ENCODE results near the gene ARFGEF3.

ARFGEF3 gene

DNA sequence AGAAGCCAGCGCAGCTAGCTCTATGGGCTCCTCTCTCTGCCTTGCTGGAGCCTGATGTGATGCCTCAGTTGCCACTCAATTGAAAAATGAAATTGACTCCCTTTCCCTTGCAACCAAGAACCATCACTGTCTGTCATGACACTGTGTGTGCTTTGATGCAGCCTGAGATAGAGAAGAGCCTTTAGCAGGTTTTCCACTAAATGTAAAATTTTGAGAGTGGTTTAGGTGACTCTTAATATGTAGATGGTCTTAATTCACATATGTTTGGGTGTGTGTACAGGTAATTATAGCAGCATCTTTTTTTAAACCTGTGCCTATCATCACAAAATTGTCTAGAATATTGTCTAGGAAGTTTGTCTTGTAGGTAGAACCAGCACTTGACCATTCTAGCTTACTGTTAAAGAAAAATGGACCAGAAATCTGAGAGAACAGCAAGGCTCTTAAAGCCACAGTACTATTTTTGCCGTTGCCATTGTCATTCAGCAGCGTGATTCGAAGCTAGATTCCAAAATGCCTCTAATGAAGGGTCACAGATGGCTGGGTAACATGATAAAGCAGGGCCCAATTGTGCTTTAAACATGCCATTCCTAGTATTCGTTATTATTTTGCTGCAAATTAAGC lies 1.3 kb downstream of the ARFGEF3 start:
- peak overlapping the region; percentile 78 for H3K4me3 ChIP-seq (ENCODE audit: low read depth, low read length)

DNA sequence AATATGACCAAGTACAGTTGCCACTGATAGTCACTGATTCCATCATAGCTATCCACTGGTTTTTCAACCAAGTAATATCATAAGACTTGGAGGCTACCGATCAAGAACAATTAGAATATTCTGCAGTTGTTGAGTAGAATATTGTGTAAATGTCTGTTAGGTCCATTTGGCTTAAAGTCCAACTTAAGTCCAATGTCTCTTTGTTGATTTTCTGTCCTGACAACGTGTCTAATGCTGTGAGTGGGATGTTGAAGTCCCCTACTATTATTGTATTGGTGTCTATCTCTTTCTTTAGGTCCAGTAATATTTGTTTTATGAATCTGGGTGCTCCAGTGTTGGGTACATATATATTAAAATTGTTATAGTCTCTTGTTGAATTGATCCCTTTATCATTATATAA lies 13.9 kb downstream of the ARFGEF3 start:
- H3K4me3 ChIP-seq (ENCODE audit: low read depth, low read length), result no peak overlapping the region

DNA sequence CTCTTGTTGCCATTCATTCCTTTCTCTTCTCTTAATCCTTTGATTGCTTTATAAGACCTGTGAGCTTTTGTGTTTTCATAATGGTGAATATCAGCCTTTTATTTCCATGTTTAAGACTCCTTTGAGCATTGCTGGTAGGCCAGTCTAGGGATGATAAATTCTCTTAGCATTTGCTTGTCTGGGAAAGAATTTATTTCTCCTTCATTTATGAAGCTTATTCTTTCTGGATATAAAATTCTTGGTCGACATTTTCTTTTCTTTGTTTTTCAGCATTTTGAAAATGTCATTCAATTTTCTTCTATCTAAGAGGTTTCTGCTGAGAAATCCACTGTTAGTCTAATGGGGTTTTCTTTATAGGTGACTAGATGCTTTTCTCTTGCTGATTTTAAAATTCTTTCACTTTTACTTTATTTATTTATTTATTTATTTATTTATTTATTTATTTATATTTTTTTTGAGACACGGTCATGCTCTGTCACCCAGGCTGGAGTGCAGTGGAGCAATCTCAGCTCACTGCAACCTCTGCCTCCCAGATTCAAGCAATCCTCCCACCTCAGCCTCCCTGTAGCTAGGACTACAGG lies 15.0 kb downstream of the ARFGEF3 start:
- no peak overlapping the region for H3K4me3 ChIP-seq (ENCODE audit: low read depth, low read length)

DNA sequence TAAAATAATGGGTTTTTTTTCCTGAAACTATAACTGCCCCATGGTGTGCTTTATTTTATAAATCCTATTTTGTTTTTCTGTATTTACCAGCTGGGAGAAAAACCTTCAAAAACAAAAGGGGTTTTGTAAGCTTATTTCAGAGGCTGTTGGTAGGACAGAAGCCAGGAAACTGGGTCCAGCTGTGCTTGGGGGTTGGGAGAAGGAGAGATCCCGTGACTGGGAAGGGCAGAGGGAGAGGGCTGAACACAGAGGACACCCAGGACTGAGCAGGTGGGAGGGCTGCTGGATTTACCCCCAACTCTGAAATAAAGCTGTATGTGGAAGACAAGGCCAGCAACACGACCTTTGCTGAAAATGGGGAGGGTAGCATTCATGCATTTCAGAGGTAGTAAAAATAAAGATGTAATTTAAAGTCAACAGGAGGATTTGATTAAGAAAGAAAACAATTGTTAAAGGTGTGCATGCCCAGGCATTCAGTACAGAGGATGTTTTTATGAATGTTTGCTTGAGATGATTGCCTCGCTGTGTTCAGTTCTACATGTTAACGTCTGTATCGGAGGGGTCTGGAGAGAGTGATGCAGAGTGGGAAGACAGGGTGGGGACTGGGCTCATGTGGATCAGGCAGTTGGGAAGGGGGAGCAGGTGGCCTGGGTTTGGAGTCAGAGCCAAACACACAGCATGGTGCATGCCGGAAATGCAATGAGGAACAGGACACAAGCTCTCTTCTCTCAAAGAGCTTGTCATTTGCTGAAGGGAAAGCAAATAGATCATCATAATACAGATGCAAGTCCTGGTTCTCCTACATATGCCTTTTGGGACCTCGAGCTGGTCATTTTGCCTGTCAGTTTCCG lies 21.4 kb downstream of the ARFGEF3 start:
- no peak overlapping the region for H3K4me3 ChIP-seq (ENCODE audit: low read depth, low read length)

DNA sequence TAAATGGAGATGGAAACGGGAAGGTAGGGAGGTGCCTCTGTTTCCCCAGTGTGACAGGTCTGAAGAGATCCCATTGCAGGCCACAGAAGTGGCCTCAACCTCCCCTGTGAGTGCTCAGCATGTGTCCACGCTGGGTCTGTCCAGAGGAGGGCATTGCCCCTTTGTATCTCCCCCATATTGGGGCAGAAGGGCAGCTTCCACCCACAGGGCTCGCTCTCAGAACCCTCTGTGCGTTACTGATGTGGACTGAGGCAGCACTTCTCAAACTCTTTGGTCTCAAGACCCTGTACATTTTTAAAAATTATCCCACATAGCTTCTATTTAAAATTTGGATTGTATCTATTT lies 22.0 kb downstream of the ARFGEF3 start:
- no peak overlapping the region for H3K4me3 ChIP-seq (ENCODE audit: low read depth, low read length)

DNA sequence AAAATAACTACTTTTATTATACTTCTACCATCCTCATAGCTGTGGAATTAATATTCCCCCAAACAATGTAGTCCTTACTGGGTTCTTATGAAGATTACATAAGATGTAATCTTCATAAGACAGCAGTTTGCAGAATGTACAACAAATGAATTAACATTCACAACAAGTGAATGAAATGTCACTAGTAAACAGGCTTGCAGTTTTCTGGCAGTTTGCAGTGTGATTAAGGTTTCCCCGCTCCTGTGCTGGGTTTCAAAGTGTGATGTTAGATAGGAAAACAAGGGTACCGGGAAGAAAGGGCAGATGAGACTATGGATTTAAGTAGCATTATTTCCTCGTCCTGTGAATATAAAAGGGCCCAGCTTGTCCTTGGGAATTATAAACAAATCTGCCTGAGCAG lies 22.5 kb downstream of the ARFGEF3 start:
- H3K4me3 ChIP-seq (ENCODE audit: low read depth, low read length), result no peak overlapping the region

DNA sequence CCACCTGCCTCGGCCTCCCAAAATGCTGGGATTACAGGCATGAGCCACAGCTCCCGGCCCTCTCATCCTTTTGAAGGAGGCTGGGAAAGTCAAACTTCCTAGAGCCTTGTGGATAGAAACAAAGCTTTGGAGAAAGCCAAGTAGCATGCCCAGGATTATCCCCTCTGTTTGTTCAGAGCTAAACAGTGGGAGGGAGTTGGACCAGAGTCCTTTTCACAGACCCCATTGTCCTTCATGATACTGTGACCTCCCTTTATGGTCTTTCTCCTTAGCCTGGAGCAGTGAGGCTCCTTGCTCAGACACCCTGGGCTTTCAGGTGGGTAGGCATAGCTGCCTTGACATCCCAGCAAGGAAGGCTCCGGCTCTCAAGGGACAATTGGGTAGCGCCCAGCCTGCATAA lies 25.4 kb downstream of the ARFGEF3 start:
- no peak overlapping the region for H3K4me3 ChIP-seq (ENCODE audit: low read depth, low read length)

DNA sequence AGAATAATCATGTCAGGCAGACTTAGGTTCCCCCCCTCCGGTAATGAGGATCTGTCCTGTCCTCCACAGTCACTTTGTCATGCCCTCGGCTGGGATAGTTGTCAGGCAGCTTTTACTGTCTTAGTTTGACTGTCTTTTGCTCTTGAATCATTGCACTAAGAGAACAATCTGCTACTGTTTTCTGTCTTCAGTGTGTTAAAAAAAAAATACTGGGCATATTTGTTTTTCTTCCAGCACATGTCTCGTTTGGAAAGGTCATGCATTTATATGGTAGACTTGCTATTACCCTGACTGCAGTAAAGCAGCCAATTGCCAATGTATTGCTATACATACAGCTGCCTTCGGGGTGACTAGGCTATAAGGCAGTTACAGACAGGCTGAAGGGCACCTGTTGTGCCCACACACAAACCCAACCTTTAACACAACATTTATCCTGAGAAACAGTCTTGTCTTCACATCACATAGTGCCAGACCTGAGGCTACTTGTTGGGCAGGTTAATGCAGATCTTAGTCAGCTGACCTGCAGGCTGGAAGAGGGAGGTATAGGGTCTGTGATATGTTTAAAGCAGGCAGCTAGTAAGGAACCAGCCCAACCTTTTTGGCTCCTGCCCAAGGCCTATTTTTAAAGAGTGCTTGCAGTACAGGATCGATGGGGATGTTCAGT lies 26.7 kb downstream of the ARFGEF3 start:
- H3K4me3 ChIP-seq (ENCODE audit: low read depth, low read length), result no peak overlapping the region

DNA sequence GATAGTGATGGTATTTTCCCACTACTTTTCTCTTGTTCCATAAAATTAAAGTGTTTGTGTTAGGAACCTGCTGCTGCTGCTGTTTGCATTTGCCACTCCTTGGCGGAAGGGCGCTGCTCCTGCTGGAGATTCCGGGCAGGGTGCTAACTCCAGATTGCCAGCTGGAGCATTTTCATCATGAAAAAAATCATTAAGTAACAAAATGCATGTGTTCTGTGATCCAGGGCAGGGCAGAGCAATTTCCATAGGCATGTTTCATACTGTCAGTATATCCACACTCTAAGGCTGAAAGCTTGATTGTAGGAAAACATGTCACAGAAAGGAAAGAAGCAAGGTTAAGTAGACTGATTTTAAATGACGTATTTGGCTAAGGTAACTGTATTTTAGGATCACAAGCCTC lies 32.5 kb downstream of the ARFGEF3 start:
- H3K4me3 ChIP-seq (ENCODE audit: low read depth, low read length), result no peak overlapping the region

DNA sequence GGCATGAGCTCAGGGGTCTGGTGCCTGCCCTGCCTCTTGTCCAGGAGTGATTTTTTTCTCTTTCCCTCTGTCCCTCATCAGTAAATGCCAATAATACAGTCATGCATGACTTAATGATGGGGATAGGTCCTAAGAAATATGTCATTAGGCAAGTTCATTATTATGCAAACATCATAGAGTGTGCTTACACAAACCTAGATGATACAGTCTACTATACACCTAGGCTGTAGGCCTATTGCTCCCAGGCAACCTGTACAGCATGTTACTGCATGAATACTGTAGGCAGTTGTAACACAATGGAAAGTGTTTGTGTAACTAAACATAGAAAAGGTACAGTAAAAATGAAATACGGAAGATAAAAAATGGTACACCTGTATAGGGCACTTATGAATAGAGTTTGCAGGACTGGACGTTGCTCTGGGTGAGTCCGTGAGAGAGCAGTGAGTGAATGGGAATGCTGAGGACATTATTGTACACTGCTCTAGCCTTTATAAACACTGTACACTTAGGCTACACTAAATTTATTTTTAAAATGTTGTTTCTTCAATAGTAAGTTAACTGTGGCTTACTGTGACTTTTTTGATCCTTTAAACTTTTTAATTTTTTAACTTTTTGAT lies 34.5 kb downstream of the ARFGEF3 start:
- no peak overlapping the region for H3K4me3 ChIP-seq (ENCODE audit: low read depth, low read length)

DNA sequence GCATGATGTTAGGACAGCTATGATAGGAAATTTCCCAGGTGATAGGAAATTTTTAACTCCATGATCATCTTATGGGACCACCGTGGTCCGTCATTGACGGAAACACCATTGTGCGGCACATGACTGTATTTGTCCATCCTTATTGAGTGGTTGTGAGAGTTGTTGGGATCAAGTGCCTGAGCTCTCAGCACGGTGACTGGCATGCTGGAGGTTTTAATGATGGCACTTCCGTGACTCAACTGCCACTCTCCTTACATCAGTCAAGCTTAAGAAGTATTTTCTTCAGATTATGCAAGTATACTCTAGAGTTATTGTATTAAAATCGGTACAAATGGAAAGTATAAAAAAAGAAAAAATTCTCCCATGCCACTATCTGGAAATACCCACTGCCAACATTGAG lies 35.8 kb downstream of the ARFGEF3 start:
- no peak overlapping the region for H3K4me3 ChIP-seq (ENCODE audit: low read depth, low read length)

DNA sequence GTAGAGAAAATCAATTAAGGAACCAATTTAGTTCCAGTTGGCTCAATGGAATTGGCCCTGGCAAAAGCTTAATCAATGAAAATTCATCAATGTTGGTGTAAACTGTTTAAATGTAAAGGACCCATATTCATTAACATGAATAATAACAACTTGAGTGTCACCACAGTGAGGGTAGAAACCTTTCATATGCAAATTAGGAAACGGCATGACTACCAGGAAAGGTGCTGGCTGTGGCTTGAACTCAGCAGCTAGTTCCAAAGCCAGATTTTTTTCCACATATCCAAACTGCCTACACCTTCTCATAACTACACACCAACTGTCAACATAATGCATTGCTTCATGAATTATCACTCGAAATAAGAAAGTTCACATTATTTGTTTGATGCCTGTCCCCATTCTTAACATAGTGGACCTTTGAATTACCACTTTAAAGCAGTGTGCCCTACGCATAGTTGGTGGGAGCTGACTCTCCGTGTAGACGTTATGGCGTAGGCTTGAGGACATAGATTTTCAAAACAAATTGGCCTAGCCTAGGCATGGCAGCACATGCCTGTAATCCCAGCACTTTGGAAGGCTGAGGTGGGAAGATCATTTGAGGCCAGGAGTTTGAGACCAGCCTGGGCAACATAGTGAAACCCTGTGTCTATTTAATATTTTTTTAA lies 36.8 kb downstream of the ARFGEF3 start:
- H3K4me3 ChIP-seq (ENCODE audit: low read depth, low read length), result no peak overlapping the region

DNA sequence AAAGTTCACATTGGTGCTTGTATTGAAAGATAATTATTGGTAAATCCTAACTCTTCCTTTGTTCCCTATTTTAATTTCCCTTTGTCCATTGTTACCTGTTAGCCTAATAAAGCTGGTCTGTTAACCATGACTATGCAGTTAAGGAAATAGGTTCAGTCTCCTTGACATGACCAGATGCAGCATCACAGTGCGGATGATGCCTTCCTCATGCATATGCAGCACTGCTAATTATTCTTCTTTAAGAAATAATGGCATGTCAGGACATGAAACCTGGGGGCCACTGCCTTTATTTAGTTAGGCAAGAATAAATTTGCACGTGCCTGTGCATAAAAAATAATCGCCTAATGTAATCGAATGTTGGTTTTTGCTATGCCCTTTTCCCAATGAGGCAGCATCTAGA lies 40.1 kb downstream of the ARFGEF3 start:
- H3K4me3 ChIP-seq (ENCODE audit: low read depth, low read length), result no peak overlapping the region

DNA sequence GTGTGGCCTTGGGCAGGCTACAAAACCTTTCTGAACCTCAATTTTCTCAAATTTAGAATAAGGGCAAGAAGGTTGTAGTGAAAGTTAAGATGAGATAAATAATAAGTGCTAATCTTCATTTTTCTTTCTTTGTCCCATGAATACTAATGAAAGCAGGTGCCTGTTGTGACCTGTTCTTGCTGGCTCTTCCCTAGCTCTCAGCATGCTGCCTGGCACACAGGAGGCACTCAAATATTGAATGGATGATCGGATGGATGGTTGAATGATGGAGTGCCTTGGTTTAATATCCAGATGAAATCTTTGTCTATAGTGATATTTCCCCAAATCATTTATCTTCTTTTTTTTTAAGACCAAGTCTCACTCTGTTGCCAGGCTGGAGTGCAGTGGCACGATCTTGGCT lies 41.6 kb downstream of the ARFGEF3 start:
- no peak overlapping the region for H3K4me3 ChIP-seq (ENCODE audit: low read depth, low read length)

DNA sequence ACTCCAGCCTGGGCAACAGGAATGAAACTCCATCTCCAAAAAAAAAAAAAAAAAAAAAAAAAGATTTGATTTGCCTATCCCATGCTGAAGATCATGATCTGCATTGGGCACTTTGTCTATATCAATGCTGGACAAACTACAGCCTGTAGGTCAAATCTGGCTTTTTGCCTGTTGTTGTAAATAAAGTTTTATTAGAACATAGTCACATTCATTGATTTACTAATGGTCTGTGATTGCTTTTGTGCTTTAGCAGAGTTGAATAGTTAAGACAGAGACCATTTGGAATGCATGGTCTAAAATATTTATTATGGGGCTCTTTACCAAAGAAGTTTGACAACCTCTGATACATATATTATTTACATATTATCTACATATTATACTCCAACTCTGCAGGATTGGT lies 42.6 kb downstream of the ARFGEF3 start:
- H3K4me3 ChIP-seq (ENCODE audit: low read depth, low read length), result no peak overlapping the region

DNA sequence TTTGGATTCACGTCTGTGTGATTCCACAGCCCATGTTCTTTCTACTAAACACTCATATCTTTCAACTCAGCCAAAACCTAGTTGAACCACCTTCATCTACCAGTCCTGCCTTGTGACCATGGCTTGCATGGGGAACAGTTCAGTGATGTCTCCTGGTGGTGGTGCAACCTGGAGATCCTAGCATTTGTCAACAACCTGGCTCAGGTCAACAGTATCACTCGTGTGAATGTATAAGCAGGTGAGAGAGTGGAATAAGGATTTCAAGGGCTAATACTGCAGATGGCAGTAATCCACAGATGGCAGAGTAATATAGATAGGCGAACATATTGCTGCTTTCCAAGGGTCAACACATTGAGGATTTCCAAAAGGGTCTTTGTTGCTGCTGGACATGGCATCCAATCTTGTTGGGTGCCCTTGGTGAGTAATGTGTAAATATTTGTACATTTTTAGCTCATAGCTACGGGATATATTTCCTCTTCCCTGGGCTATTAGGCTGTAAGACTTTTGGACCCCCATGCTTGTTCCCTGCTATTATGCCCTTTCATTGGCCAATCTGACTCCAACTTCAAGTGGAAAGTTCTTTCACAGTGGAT lies 43.1 kb downstream of the ARFGEF3 start:
- no peak overlapping the region for H3K4me3 ChIP-seq (ENCODE audit: low read depth, low read length)

DNA sequence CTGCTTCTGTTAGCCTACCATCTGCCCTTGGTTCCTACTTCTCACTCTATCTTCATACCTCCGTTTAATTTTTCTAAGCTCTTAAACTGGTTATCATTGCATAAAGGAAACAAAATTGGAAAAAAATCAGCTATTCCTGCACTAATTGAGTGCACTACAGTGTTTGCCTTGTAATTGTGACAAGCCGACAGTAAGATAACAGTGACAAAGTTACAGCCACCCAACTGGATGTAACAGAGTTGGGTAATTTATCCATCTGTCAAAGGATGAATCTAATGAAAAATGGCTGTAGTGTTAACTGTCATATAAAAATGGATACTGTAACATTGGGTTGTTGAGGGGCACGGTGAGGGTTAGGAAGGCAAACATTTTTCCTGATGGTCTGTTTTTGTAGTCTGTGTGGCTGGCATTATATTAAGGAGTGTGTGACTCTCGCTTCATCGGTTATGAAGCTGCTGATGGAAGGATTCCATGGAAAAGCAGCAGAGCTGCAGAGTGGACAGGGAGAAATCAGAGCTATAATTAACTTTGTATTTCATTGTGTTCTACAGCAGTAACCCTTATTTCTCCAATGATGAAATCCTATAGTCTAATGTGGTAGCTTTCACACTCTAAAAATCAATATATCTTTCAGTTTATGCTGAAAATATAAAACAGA lies 43.8 kb downstream of the ARFGEF3 start:
- H3K4me3 ChIP-seq (ENCODE audit: low read depth, low read length), result no peak overlapping the region

DNA sequence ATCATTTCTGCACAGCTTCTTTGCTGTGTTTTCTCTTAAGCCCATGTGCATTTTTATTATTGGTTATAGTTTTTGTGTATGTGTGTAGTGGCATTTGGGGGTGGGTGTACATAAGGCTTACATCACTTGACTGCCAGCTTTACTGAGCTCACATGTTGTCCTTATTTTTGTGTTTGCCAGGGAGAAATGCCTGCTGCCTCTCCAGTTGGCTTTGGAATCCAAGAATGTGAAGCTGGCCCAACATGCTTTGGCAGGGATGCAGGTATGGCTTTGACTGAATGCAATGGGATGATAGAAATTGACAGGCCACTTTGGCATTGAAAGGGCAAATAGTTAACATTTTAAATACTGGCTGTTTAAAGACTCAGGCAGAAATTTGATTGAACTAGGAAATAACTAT lies 45.1 kb downstream of the ARFGEF3 start:
- no peak overlapping the region for H3K4me3 ChIP-seq (ENCODE audit: low read depth, low read length)

DNA sequence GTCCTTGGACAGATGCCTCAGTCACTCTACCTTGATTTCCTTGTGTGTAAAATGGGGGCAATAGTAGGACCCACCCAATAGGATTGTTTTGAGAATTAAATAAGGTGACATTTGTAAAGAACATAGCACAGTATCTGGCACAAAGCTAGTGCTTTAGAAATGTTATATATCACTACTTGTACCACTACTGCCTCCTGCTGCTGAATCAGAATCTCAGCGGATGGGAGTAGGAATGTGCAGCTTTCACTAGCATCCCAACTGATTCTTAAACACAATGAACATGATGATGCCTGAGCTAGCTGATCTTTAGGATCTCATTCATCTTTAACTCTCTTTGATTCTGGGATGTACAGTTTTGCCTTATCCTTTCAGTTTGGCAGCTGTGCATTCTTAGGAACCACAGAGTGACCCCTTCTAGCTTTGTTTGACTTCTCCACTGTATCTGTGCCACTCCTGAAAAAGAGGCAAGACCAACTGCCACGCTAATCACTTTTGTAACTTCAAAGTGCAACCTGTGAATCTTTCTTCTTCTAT lies 49.4 kb downstream of the ARFGEF3 start:
- H3K4me3 ChIP-seq (ENCODE audit: low read depth, low read length), result no peak overlapping the region

DNA sequence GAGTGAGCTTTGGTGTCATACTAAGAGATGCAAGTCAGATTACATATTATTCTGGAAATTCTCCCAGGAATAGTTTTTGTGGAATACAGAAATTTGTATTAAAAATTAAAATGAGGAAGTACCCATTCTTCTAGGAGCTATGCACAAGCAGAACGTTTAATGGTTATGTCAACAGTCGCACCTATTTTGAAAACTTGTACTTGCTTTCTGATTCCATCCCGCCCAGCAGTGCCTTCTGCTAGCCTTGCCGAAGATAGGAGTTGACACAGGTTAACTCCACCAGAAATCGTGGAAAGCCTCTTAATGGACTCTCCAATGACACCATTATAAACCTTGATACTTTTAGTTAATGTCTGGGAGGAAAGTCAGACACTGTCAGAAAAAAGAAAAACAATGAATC lies 49.9 kb downstream of the ARFGEF3 start:
- H3K4me3 ChIP-seq (ENCODE audit: low read depth, low read length), result no peak overlapping the region

All from iPS-11a (cell line).